ENCODE data around the gene ZNF814. TPM values are rescaled to one million over a fixed set of nuclear protein-coding genes. Genes with fewer than 3 reads are reported as not detected.
"Not testable (repeated sequence)": the region's sequence is repeated elsewhere in the genome, so short reads cannot be mapped to it uniquely, and the experiment has no call there.

ZNF814 gene
- total and polyA plus RNA-seq, 4 experiments from 2014 or later: 9.3 to 35.3 (median 26.2) TPM

DNA sequence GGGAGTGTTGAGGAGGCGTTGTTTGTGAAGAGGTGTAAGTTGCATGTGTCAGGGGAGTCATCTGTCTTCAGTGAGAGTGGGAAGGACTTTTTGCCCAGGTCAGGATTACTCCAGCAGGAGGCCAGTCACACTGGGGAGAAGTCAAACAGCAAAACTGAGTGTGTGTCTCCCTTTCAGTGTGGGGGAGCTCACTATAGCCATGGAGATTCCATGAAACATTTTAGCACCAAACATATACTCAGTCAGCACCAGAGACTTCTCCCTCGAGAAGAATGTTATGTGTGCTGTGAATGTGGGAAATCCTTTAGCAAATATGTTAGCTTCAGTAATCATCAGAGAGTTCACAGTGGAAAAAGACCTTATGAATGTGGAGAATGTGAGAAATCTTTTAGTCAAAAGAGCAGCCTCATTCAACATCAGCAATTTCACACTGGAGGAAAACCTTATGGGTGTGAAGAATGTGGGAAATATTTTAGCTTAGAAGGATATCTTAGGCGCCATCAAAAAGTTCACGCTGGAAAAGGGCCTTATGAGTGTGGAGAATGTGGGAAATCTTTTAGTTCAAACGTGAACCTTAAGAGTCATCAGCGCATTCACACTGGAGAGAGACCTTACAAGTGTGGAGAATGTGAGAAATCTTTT is 47.6 kb downstream of the ZNF814 start:
- Mint-ChIP-seq H3K4me3 (no peak overlapping the region), H3K27me3 (no peaks in the 10 kb centered on the region), H3K36me3 (peaks cover 27 to 57% of the 10 kb centered on the region in 2 donors), H3K27ac (peak overlapping the region in 2 of 7 donors; percentile 15 to 57), H3K9me3 (peaks cover 0 to 2% (median 0%) of the 10 kb centered on the region in 8 donors), H3K4me1 (peaks cover 4 to 19% (median 10%) of the 10 kb centered on the region in 4 donors)
- CTCF ChIA-PET (ENCODE audit: partially characterized antibody): no interaction called here
- H3K36me3 ChIP-seq (ENCODE audit: insufficient read depth, low read length): peaks cover 6% of the 10 kb centered on the region
- no peak overlapping the region for H3K27ac ChIP-seq (ENCODE audit: low read depth, low read length)
- intact Hi-C loops (cut with micrococcal nuclease): no loop called here
- no peaks in the 10 kb centered on the region for H3K4me1 ChIP-seq (ENCODE audit: insufficient read depth, low read length)
- no peak for DNase-seq
- POLR2A ChIA-PET (ENCODE audit: partially characterized antibody): no interaction called here
- no peaks in the 10 kb centered on the region for H3K9me3 ChIP-seq (ENCODE audit: control insufficient read depth in 1 of 2, low read length in 2 of 2)
- H3K4me3 ChIP-seq (ENCODE audit: low read length in 2 of 2): no peak overlapping the region
- H3K27me3 ChIP-seq (ENCODE audit: insufficient read depth, low read length): no peaks in the 10 kb centered on the region

DNA sequence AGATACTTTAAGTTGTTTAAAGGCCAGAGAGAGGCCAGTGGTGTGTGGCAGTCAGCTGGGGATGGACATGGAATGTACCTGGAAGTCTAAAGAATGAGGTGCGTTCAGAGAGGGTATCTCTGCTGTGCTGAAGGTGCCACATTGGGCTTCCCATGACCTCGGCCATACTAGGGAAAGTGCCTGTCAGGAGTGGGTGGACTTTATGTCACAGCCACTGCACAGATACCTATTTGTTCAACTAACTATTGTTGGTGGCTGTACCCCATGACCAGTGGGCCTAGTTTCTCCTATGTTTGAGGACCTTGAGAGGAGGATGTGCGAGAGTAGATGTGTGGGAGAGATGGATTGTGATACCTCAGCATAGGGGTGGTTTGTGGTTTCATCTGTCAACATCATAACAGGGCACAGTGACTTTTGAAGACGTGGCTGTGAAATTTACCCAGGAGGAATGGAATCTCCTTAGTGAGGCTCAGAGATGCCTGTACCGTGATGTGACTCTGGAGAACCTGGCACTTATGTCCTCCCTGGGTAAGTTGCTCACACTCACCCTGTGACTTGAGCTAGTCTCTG is 50.1 kb downstream of the ZNF814 start:
- CTCF ChIA-PET (ENCODE audit: partially characterized antibody); H3K9me3 ChIP-seq (ENCODE audit: control insufficient read depth in 1 of 2, low read length in 2 of 2); H3K27me3 ChIP-seq (ENCODE audit: insufficient read depth, low read length); H3K36me3 ChIP-seq (ENCODE audit: insufficient read depth, low read length); H3K4me3 ChIP-seq (ENCODE audit: low read length in 2 of 2); H3K9me3 Mint-ChIP-seq; H3K4me1 ChIP-seq (ENCODE audit: insufficient read depth, low read length); H3K27me3 Mint-ChIP-seq; intact Hi-C loops (cut with micrococcal nuclease); H3K27ac ChIP-seq (ENCODE audit: low read depth, low read length); DNase-seq; H3K4me3 Mint-ChIP-seq; POLR2A ChIA-PET (ENCODE audit: partially characterized antibody): not testable (repeated sequence)
- Mint-ChIP-seq H3K27ac (peak overlapping the region in 4 of 7 donors; percentile 15 to 77 (median 24)), H3K36me3 (peaks cover 20 to 48% of the 10 kb centered on the region in 2 donors), H3K4me1 (peaks cover 4 to 15% (median 8%) of the 10 kb centered on the region in 4 donors)

DNA sequence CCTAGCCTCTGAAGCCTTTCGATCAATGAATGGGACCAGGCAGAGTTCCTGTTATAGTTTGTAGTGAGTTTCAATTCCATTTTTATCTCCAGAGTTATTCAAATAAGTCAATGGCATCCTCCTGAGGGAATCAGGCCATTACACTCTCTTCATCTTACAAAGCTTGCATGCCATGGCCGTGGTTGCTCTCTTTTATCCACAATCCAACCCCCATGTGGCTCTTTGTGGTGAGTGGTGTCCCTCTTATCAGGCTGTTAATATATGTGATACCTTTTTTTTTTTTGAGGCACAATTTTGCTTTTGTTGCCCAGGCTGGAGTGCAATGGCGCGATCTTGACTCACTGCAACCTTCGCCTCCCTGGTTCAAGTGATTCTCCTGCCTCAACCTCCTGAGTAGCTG is 51.8 kb downstream of the ZNF814 start:
- CTCF ChIA-PET (ENCODE audit: partially characterized antibody); H3K4me1 ChIP-seq (ENCODE audit: insufficient read depth, low read length); H3K4me3 ChIP-seq (ENCODE audit: low read length in 2 of 2); POLR2A ChIA-PET (ENCODE audit: partially characterized antibody); H3K9me3 Mint-ChIP-seq; DNase-seq; H3K4me3 Mint-ChIP-seq; H3K36me3 ChIP-seq (ENCODE audit: insufficient read depth, low read length); intact Hi-C loops (cut with micrococcal nuclease); H3K9me3 ChIP-seq (ENCODE audit: control insufficient read depth in 1 of 2, low read length in 2 of 2); H3K27ac Mint-ChIP-seq; H3K27me3 ChIP-seq (ENCODE audit: insufficient read depth, low read length); H3K27ac ChIP-seq (ENCODE audit: low read depth, low read length); H3K27me3 Mint-ChIP-seq: not testable (repeated sequence)
- Mint-ChIP-seq H3K36me3 (peaks cover 15 to 36% of the 10 kb centered on the region in 2 donors), H3K4me1 (peaks cover 4 to 19% (median 9%) of the 10 kb centered on the region in 4 donors)

DNA sequence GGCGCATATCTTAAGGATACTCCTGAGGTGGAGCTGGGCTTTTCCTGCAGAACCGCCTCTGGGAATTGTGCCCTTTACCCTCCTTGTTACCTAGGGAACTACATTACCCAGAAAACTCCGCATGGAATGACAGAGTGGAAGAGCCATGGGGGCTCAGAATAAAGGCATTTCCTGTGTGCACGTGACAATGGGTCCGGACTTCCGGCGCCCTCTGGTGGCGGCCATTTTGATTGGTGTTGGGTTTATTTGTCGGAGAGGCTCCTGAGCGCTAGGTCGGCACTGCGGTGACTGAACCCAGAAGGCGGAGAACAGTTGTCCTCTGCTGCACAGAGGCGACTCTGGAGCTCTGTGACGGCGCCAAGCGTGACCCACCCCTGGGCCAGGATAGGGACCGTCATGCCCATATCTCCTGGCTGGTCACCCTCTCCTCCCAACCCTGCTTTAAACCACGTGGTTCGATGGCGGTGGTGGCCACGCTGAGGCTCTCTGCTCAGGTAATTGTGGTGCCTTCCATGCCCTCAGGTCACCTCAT is 58.7 kb downstream of the ZNF814 start, which contains the start of gene ZNF587B:
Gene ZNF587B (plus strand): TSS at position 229 of the 532 bp plus-strand sequence. CDS start 230 bp downstream, at position 459.
- Histone ChIP-seq H3K36me3 (ENCODE audit: insufficient read depth, low read length) (no peaks in the 10 kb centered on the region), H3K9me3 (ENCODE audit: control insufficient read depth in 1 of 2, low read length in 2 of 2) (no peaks in the 10 kb centered on the region), H3K4me3 (ENCODE audit: low read length in 2 of 2) (no peak within 1 kb of the TSS), H3K27ac (ENCODE audit: low read depth, low read length) (no peak within 1 kb of the TSS), H3K27me3 (ENCODE audit: insufficient read depth, low read length) (no peaks in the 10 kb centered on the region), H3K4me1 (ENCODE audit: insufficient read depth, low read length) (no peaks in the 10 kb centered on the region)
- Mint-ChIP-seq H3K9me3 (no peaks in the 10 kb centered on the region), H3K27me3 (no peaks in the 10 kb centered on the region), H3K4me3 (no peak within 1 kb of the TSS), H3K36me3 (peaks cover 29 to 36% of the 10 kb centered on the region in 2 donors), H3K4me1 (peaks cover 6 to 41% (median 21%) of the 10 kb centered on the region in 4 donors), H3K27ac (peak within 1 kb of the TSS in 3 of 7 donors; percentile 24 to 63 (median 41))
- ChIA-PET POLR2A (ENCODE audit: partially characterized antibody) (no interaction called here), CTCF (ENCODE audit: partially characterized antibody) (interaction anchor here (0.9 kb wide), 1 partner anchor 13 kb away, joined by 3 read pairs; no protein-coding TSS in a partner anchor)
- peak in 4 of 5 donors; percentile 12 to 26 (median 16) for DNase-seq
- intact Hi-C loops (cut with micrococcal nuclease): no loop called here

DNA sequence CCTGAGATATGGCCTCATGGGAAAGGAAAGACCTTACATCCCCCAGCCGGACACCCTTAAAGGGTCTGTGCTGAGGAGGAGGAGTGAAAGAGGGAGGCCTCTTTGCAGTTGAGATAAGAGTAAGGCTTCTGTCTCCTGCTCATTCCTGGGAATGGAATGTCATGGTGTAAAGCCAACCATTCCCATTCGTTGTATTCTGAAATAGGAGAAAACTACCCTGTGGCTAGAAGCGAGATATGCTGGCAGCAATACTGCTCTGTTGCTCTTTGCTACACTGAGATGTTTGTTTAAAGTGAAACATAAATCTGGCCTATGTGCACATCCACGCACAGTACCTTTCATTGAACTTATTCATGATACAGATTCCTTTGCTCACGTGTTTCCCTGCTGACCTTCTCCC is 59.5 kb downstream of the ZNF814 start:
- CTCF ChIA-PET (ENCODE audit: partially characterized antibody): no interaction called here
- Mint-ChIP-seq H3K4me3 (no peak overlapping the region), H3K27me3 (no peaks in the 10 kb centered on the region), H3K4me1 (peaks cover 9 to 46% (median 23%) of the 10 kb centered on the region in 4 donors), H3K27ac (no peak overlapping the region), H3K9me3 (no peaks in the 10 kb centered on the region), H3K36me3 (peaks cover 32 to 40% of the 10 kb centered on the region in 2 donors)
- H3K4me1 ChIP-seq (ENCODE audit: insufficient read depth, low read length): no peaks in the 10 kb centered on the region
- POLR2A ChIA-PET (ENCODE audit: partially characterized antibody): no interaction called here
- H3K4me3 ChIP-seq (ENCODE audit: low read length in 2 of 2): no peak overlapping the region
- DNase-seq: no peak
- no peaks in the 10 kb centered on the region for H3K27me3 ChIP-seq (ENCODE audit: insufficient read depth, low read length)
- intact Hi-C loops (cut with micrococcal nuclease): no loop called here
- H3K9me3 ChIP-seq (ENCODE audit: control insufficient read depth in 1 of 2, low read length in 2 of 2): no peaks in the 10 kb centered on the region
- H3K27ac ChIP-seq (ENCODE audit: low read depth, low read length): no peak overlapping the region
- no peaks in the 10 kb centered on the region for H3K36me3 ChIP-seq (ENCODE audit: insufficient read depth, low read length)

DNA sequence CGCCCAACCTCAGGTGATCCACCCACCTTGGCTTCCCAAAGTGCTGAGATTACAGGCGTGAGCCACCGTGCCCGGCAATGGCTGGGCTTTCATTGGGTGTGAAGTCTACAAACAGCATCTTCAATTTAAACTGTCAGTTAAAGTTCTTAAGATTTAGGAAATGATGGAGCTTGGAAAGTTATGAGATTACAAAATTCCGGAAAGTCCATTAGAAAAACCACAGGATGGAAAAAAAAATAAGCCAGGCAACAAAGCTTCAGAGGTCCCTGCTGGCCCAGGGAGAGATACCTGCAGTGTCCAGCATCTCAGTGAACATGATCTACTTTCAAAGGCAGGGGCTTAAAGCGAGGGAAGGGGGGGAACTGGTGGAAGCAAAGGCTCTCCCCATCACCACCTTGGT is 63.3 kb downstream of the ZNF814 start:
- Mint-ChIP-seq H3K4me3 (no peak overlapping the region), H3K27ac (no peak overlapping the region), H3K27me3 (no peaks in the 10 kb centered on the region), H3K9me3 (no peaks in the 10 kb centered on the region), H3K36me3 (peaks cover 37 to 54% of the 10 kb centered on the region in 2 donors), H3K4me1 (peaks cover 29 to 72% (median 41%) of the 10 kb centered on the region in 4 donors)
- no peaks in the 10 kb centered on the region for H3K9me3 ChIP-seq (ENCODE audit: control insufficient read depth in 1 of 2, low read length in 2 of 2)
- H3K4me3 ChIP-seq (ENCODE audit: low read length in 2 of 2): no peak overlapping the region
- intact Hi-C loops (cut with micrococcal nuclease): no loop called here
- H3K27ac ChIP-seq (ENCODE audit: low read depth, low read length): no peak overlapping the region
- CTCF ChIA-PET (ENCODE audit: partially characterized antibody): no interaction called here
- no peaks in the 10 kb centered on the region for H3K36me3 ChIP-seq (ENCODE audit: insufficient read depth, low read length)
- POLR2A ChIA-PET (ENCODE audit: partially characterized antibody): interaction anchor here (1.5 kb wide), 1 partner anchor 25 kb away, joined by 3 read pairs; no protein-coding TSS in a partner anchor
- DNase-seq: no peak
- H3K4me1 ChIP-seq (ENCODE audit: insufficient read depth, low read length): peaks cover 9% of the 10 kb centered on the region
- H3K27me3 ChIP-seq (ENCODE audit: insufficient read depth, low read length): no peaks in the 10 kb centered on the region

DNA sequence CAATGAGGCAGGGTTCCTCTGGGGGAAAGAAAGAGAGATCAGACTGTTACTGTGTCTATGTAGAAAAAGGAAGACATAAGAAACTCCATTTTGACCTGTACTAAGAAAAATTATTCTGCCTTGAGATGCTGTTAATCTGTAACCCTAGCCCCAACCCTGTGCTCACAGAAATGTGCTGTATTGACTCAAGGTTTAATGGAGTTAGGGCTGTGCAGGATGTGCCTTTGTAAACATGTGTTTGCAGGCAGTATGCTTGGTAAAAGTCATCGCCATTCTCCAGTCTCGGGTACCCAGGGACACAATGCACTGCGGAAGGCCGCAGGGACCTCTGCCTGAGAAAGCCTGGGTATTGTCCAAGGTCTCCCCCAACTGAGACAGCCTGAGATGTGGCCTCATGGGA is 65.2 kb downstream of the ZNF814 start:
- H3K4me1 Mint-ChIP-seq: peaks cover 38 to 76% (median 46%) of the 10 kb centered on the region in 4 donors
- H3K4me1 ChIP-seq (ENCODE audit: insufficient read depth, low read length): peaks cover 19% of the 10 kb centered on the region
- H3K27me3 Mint-ChIP-seq; POLR2A ChIA-PET (ENCODE audit: partially characterized antibody); H3K36me3 ChIP-seq (ENCODE audit: insufficient read depth, low read length); H3K9me3 ChIP-seq (ENCODE audit: control insufficient read depth in 1 of 2, low read length in 2 of 2); H3K9me3 Mint-ChIP-seq; H3K27me3 ChIP-seq (ENCODE audit: insufficient read depth, low read length); CTCF ChIA-PET (ENCODE audit: partially characterized antibody); intact Hi-C loops (cut with micrococcal nuclease); H3K27ac ChIP-seq (ENCODE audit: low read depth, low read length); DNase-seq; H3K4me3 ChIP-seq (ENCODE audit: low read length in 2 of 2): not testable (repeated sequence)
- H3K27ac Mint-ChIP-seq: peak overlapping the region in 4 of 7 donors; percentile 4 to 82 (median 45)
- H3K36me3 Mint-ChIP-seq: peaks cover 26 to 53% of the 10 kb centered on the region in 2 donors
- H3K4me3 Mint-ChIP-seq: peak overlapping the region in 1 of 8 donors; percentile 9
